Fibroblast of lung (primary cell): Measurements from ENCODE around the gene TSLP. TPM values are rescaled to one million over a fixed set of nuclear protein-coding genes. Genes with fewer than 3 reads are reported as not detected.

ENCODE experiments used
- DNase-seq, 2 donors: peaks; one replicate each; pipeline versions ENCODE4 v3.0.0 to v3.0.0-alpha.2; 2010; ENCODE audit warnings: low read depth in 2 of 2
- H2AFZ ChIP-seq: 2 replicates; pipeline ENCODE4 v1.5.1; 2012; ENCODE audit warnings: low read length, control low read depth, inconsistent platforms
- H3K27ac ChIP-seq: 2 replicates; pipeline ENCODE4 v1.5.1; 2011; ENCODE audit warnings: low read length, control low read depth; ENCODE audit not compliant: insufficient read depth
- H3K27me3 ChIP-seq: 2 replicates; pipeline ENCODE4 v1.5.1; 2011; ENCODE audit warnings: mild to moderate bottlenecking, low read length; ENCODE audit not compliant: control insufficient read depth, insufficient read depth
- H3K36me3 ChIP-seq: 2 replicates; pipeline ENCODE4 v1.5.1; 2011; ENCODE audit warnings: low read length; ENCODE audit not compliant: control insufficient read depth, insufficient read depth
- H3K4me1 ChIP-seq: 2 replicates; pipeline ENCODE4 v1.5.1; 2011; ENCODE audit warnings: low read length; ENCODE audit not compliant: control insufficient read depth, insufficient read depth; ENCODE audit errors: extremely low read depth
- H3K4me2 ChIP-seq: 2 replicates; pipeline ENCODE4 v1.5.1; 2011; ENCODE audit warnings: low read length, control low read depth; ENCODE audit not compliant: insufficient read depth; ENCODE audit errors: extremely low read depth
- H3K4me3 ChIP-seq, 4 experiments: fragments of 200-600 bp in 1 of 4; sonication (generic) in 1 of 4; replicated peaks in 1 of 4; 2 replicates each; pipeline ENCODE4 v1.5.1; 2011 to 2016; ENCODE audit warnings: low read length in 4 of 4, low read depth in 3 of 4, mild to moderate bottlenecking in 3 of 4, control low read depth in 2 of 4, inconsistent platforms in 1 of 4, mixed read lengths in 1 of 4; ENCODE audit not compliant: insufficient read depth in 1 of 4; ENCODE audit errors: control extremely low read depth in 1 of 4
- H3K79me2 ChIP-seq: 2 replicates; pipeline ENCODE4 v1.5.1; 2012; ENCODE audit warnings: mild to moderate bottlenecking, low read length, inconsistent platforms; ENCODE audit not compliant: control insufficient read depth, insufficient read depth
- H3K9ac ChIP-seq: 2 replicates; pipeline ENCODE4 v1.5.1; 2011; ENCODE audit warnings: mild to moderate bottlenecking, low read length, control low read depth; ENCODE audit not compliant: insufficient read depth
- H3K9me3 ChIP-seq: 2 replicates; pipeline ENCODE4 v1.5.1; 2012; ENCODE audit warnings: low read depth, low read length; ENCODE audit not compliant: control insufficient read depth, insufficient read depth
- H4K20me1 ChIP-seq: 2 replicates; pipeline ENCODE4 v1.5.1; 2011; ENCODE audit warnings: low read length; ENCODE audit not compliant: control insufficient read depth, insufficient read depth; ENCODE audit errors: extremely low read depth
- CTCF ChIP-seq, 2 donors: IDR thresholded peaks in 1 of 2; conservative IDR thresholded peaks in 1 of 2; 1 replicate in 1 of 2; 2 replicates in 1 of 2; pipeline ENCODE4 v1.5.1; 2011 to 2012; ENCODE audit warnings: low read length in 2 of 2, control low read depth in 1 of 2, inconsistent platforms in 1 of 2, low read depth in 1 of 2, mild to moderate bottlenecking in 1 of 2
- EZH2 ChIP-seq: IDR thresholded peaks from 2 replicates; pipeline ENCODE4 v1.5.1; 2012; ENCODE audit warnings: low read length, control low read depth, mild to moderate bottlenecking; ENCODE audit errors: missing control alignments
- polyA plus RNA-seq, 2 donors: library from polyadenylated mRNA; depleted of rRNA in 1 of 2; stranded (reverse) in 1 of 2; unstranded in 1 of 2; fragments of >200 nt; gene quantifications; 2 replicates each; pipeline ENCODE4 v1.2.1, GENCODE V29; 2011 to 2012; ENCODE audit warnings: missing spikeins in 1 of 2
- total RNA-seq: library from RNA; depleted of rRNA; stranded (reverse); fragments of >200 nt; gene quantifications from 2 replicates; pipeline ENCODE4 v1.2.1, GENCODE V29; 2014

The TSLP gene
- total and polyA plus RNA-seq, 2 donors (not counting 1 experiment from before 2014, with no cell fraction given), result 4.6 to 18.7 TPM

- no peak for TF ChIP-seq CTCF (conservative IDR thresholded peaks at IDR 0.05 in 1 of 2, IDR thresholded peaks at IDR 0.05 in 1 of 2; ENCODE audit: low read depth in 1 of 2, low read length in 2 of 2)
- no peak for TF ChIP-seq EZH2
These were observed 55.4 kb downstream of the TSLP start for GRCh38 chr5:111126896-111127295.

More at GRCh38 chr5:111126896-111127295, 55.4 kb downstream of the TSLP start:
- no peak overlapping the region for H3K4me3 ChIP-seq
- no peaks in the 10 kb centered on the region for H3K4me1 ChIP-seq
- DNase-seq, result no peak
- H3K27me3 ChIP-seq, result no peaks in the 10 kb centered on the region
- H4K20me1 ChIP-seq, result no peaks in the 10 kb centered on the region
- no peaks in the 10 kb centered on the region for H3K79me2 ChIP-seq
- no peak overlapping the region for H3K9ac ChIP-seq
- no peaks in the 10 kb centered on the region for H3K9me3 ChIP-seq
- H3K4me2 ChIP-seq, result no peak overlapping the region
- no peak overlapping the region for H2AFZ ChIP-seq
- H3K36me3 ChIP-seq, result peaks cover 9% of the 10 kb centered on the region
- H3K27ac ChIP-seq, result no peak overlapping the region

Other genes starting within 250 kb of the TSLP start
- gene WDR36, start 20.6 kb downstream of the TSLP start, total RNA-seq, result 55.8 and 56.8 TPM in 2 replicates
- gene WDR36, start 20.6 kb downstream of the TSLP start, polyA plus RNA-seq, result 34.7 and 41.1 TPM in 2 replicates
- gene CAMK4, start 152.7 kb downstream of the TSLP start, total RNA-seq, result 0.77 and 0.83 TPM in 2 replicates
- gene CAMK4, start 152.7 kb downstream of the TSLP start, polyA plus RNA-seq, result 5.9 and 6.5 TPM in 2 replicates